Central memory CD8-positive, alpha-beta T cell (primary cell): Measurements from ENCODE around the gene COX17.

Experiments
- ATAC-seq: fragments of 150-1000 bp; cut with Tn5 transposase; replicated peaks from 2 replicates; pipeline ENCODE4 v1.10.0; 2022; ENCODE audit warnings: mild to moderate bottlenecking, moderate FRiP score, moderate number of reproducible peaks; ENCODE audit not compliant: poor library complexity, severe bottlenecking; ENCODE audit errors: extremely low read depth
- DNase-seq, 2 donors: peaks; one replicate each; pipeline ENCODE4 v3.0.0; 2021; ENCODE audit warnings: low spot score in 2 of 2
- H3K27ac Mint-ChIP-seq: one replicate; pipeline ENCODE4 v1.8.0; 2022; ENCODE audit warnings: low read depth, mild to moderate bottlenecking, moderate library complexity, mixed read lengths
- H3K27me3 Mint-ChIP-seq: one replicate; pipeline ENCODE4 v1.8.0; 2022; ENCODE audit warnings: mixed read lengths
- H3K36me3 Mint-ChIP-seq: one replicate; pipeline ENCODE4 v1.8.0; 2022; ENCODE audit warnings: mild to moderate bottlenecking, moderate library complexity, mixed read lengths; ENCODE audit not compliant: insufficient read depth
- H3K4me1 Mint-ChIP-seq: one replicate; pipeline ENCODE4 v1.8.0; 2022; ENCODE audit warnings: mixed read lengths
- H3K4me3 Mint-ChIP-seq: one replicate; pipeline ENCODE4 v1.8.0; 2022; ENCODE audit warnings: mild to moderate bottlenecking, moderate library complexity, mixed read lengths
- H3K9me3 Mint-ChIP-seq: one replicate; pipeline ENCODE4 v1.8.0; 2022; ENCODE audit warnings: mixed read lengths

COX17 gene

DNA sequence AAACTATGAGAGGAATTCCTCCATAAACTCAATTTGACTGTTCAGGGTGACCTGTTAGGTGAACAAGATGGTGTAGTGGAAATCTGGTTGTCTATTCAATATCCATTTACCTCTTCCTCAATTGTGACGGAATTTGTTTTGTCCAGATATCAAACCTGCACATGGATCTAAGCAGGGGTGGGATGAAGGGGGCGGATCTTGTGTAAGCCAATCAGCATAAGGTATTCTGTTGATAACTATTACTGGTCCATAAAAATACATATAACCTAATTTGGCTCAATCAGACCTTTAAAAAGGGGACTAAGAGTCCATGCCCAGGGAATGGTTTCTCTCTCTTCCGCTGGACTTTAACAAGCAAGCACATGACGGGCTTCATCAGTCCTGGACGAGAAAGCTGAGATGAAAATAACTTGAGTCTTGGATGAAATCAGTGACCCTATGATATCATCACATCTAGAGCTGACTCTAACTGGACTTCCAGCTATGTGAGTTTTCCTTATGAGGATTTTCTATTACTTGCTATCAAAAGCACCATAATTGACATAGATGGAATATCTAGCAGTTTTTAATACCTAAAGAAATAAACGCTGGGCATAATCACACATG is 11.1 kb downstream of the COX17 start:
- peaks cover 24% of the 10 kb centered on the region for H3K36me3 Mint-ChIP-seq
- no peak overlapping the region for H3K4me3 Mint-ChIP-seq
- H3K27me3 Mint-ChIP-seq, result no peaks in the 10 kb centered on the region
- no peaks in the 10 kb centered on the region for H3K4me1 Mint-ChIP-seq
- no peak overlapping the region for H3K27ac Mint-ChIP-seq
- ATAC-seq (no peak), DNase-seq (no peak)
- no peaks in the 10 kb centered on the region for H3K9me3 Mint-ChIP-seq

GRCh38 chr3:119664850-119665379 is 12.3 kb downstream of the COX17 start:
- Mint-ChIP-seq H3K36me3 (peaks cover 14% of the 10 kb centered on the region), H3K9me3 (no peaks in the 10 kb centered on the region), H3K27me3 (no peaks in the 10 kb centered on the region), H3K27ac (no peak overlapping the region), H3K4me1 (no peaks in the 10 kb centered on the region), H3K4me3 (no peak overlapping the region)
- DNase-seq (no peak), ATAC-seq (no peak)

GRCh38 chr3:119664370-119664769 is 12.8 kb downstream of the COX17 start:
- DNase-seq, result no peak
- no peak overlapping the region for H3K4me3 Mint-ChIP-seq
- H3K36me3 Mint-ChIP-seq, result peaks cover 10% of the 10 kb centered on the region
- H3K9me3 Mint-ChIP-seq, result no peaks in the 10 kb centered on the region
- no peak overlapping the region for H3K27ac Mint-ChIP-seq
- ATAC-seq, result no peak
- H3K27me3 Mint-ChIP-seq, result no peaks in the 10 kb centered on the region
- no peaks in the 10 kb centered on the region for H3K4me1 Mint-ChIP-seq

- H3K9me3 Mint-ChIP-seq, result no peaks in the 10 kb centered on the region
- H3K36me3 Mint-ChIP-seq, result peaks cover 9% of the 10 kb centered on the region
- H3K4me3 Mint-ChIP-seq, result no peak overlapping the region
- no peak for DNase-seq
- peak overlapping the region; percentile 11 for H3K27ac Mint-ChIP-seq
- no peaks in the 10 kb centered on the region for H3K4me1 Mint-ChIP-seq
- H3K27me3 Mint-ChIP-seq, result no peaks in the 10 kb centered on the region
- no peak for ATAC-seq
Measured at GRCh38 chr3:119663885-119664284, 13.3 kb downstream of the COX17 start.

GRCh38 chr3:119662604-119663373 is 14.4 kb downstream of the COX17 start:
- peak overlapping the region; percentile 3 for H3K27ac Mint-ChIP-seq

GRCh38 chr3:119660474-119661440 is 16.4 kb downstream of the COX17 start, which contains the start of gene POPDC2:
Gene POPDC2, minus strand, starts transcription at chr3:119660589. Its CDS starts 166 bp downstream, at chr3:119660423.
- no peak for ATAC-seq
- no peaks in the 10 kb centered on the region for H3K27me3 Mint-ChIP-seq
- H3K36me3 Mint-ChIP-seq, result peaks cover 2% of the 10 kb centered on the region
- no peaks in the 10 kb centered on the region for H3K9me3 Mint-ChIP-seq
- DNase-seq, result no peak
- no peak within 1 kb of the TSS for H3K4me3 Mint-ChIP-seq
- H3K4me1 Mint-ChIP-seq, result no peaks in the 10 kb centered on the region
- H3K27ac Mint-ChIP-seq, result no peak within 1 kb of the TSS

More at GRCh38 chr3:119662604-119663373, 14.4 kb downstream of the COX17 start:
- no peaks in the 10 kb centered on the region for H3K4me1 Mint-ChIP-seq
- H3K27me3 Mint-ChIP-seq, result no peaks in the 10 kb centered on the region
- no peak overlapping the region for H3K4me3 Mint-ChIP-seq
- no peak for ATAC-seq
- no peak for DNase-seq
- H3K36me3 Mint-ChIP-seq, result peaks cover 9% of the 10 kb centered on the region
- H3K9me3 Mint-ChIP-seq, result no peaks in the 10 kb centered on the region

DNA sequence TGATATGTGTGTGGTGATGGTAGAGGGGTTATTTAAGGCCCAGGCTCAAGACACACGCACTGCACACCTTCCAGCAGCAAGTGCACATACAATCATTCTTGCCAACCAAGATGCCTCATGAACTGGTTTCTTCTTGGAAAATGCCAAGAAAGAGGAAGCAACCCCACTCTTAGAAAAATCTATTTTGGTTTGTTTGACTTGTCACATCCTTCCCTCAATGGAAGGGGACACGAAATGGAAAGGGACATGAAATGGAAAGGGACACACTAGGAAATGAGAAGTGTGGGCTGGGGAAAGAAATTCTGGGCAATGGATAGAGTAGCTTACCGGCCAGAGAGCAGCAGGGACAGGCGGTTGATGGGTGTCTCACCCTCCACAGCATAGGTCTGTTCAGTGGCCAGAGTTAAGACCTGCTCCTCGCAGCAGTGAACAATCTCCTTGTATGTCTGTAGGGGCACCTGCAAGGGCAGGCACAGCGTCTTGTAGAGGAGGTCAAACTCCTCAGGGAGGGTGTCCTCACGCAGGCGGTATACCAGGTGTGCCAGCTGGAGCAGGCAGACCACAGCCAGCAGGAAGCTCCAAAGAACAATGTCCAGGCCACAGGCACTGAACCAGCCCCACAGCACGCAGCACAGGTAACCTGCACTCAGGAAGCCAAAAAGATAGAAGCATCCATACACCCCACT is 17.5 kb downstream of the COX17 start:
- no peak for DNase-seq
- no peak overlapping the region for H3K4me3 Mint-ChIP-seq
- H3K36me3 Mint-ChIP-seq, result peaks cover 2% of the 10 kb centered on the region
- no peaks in the 10 kb centered on the region for H3K4me1 Mint-ChIP-seq
- no peaks in the 10 kb centered on the region for H3K9me3 Mint-ChIP-seq
- no peaks in the 10 kb centered on the region for H3K27me3 Mint-ChIP-seq
- no peak overlapping the region for H3K27ac Mint-ChIP-seq
- no peak for ATAC-seq

DNA sequence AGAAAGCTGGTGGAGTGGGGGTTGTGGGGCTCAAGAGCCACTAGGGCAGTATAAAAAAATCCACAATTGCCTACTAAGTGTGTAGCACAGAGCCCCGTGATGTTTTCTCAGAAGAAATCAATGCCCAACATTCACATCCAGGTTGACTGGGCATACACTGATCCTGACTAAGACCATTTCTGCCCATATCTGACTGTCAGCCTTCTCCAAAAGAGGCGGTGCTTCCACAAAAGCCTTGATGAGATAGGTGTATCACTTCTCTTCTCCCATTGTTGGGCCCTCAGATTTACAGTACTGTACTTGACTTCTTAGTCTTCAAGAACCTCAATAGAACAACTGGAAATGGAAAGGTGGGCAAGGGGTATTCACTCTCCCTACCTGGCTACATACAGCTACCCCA is 18.2 kb downstream of the COX17 start:
- H3K9me3 Mint-ChIP-seq, result no peaks in the 10 kb centered on the region
- H3K27ac Mint-ChIP-seq, result no peak overlapping the region
- no peaks in the 10 kb centered on the region for H3K4me1 Mint-ChIP-seq
- DNase-seq, result no peak
- H3K4me3 Mint-ChIP-seq, result no peak overlapping the region
- no peaks in the 10 kb centered on the region for H3K27me3 Mint-ChIP-seq
- ATAC-seq, result no peak
- H3K36me3 Mint-ChIP-seq, result peaks cover 2% of the 10 kb centered on the region

- Mint-ChIP-seq H3K4me1 (no peaks in the 10 kb centered on the region), H3K27ac (no peak overlapping the region), H3K27me3 (no peaks in the 10 kb centered on the region), H3K36me3 (no peaks in the 10 kb centered on the region), H3K4me3 (no peak overlapping the region), H3K9me3 (no peaks in the 10 kb centered on the region)
- no peak for ATAC-seq
- DNase-seq, result no peak
Measured at GRCh38 chr3:119657887-119658702, 19.1 kb downstream of the COX17 start.

DNA sequence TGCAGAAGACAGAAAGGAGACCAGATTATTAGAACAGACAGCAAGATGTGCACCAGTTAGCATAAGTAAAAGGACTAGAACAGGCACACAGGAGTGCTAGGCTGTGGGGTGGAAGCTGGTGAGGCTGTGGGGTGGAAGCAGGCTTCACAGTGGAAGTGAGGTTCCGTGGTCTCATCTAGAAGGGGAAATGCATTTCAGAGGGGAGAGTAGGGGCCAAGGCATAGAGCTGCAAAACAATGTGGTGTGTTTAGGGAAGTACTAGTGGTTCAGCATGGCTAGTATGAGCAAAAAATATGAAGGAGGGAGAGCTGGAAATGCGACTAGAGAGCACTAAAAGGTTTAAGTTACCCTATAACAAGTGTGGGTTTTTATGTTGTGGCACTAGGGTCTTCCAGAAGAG is 23.3 kb downstream of the COX17 start:
- DNase-seq, result no peak
- no peak overlapping the region for H3K4me3 Mint-ChIP-seq
- no peaks in the 10 kb centered on the region for H3K4me1 Mint-ChIP-seq
- no peak overlapping the region for H3K27ac Mint-ChIP-seq
- H3K9me3 Mint-ChIP-seq, result no peaks in the 10 kb centered on the region
- no peak for ATAC-seq
- no peaks in the 10 kb centered on the region for H3K36me3 Mint-ChIP-seq
- no peaks in the 10 kb centered on the region for H3K27me3 Mint-ChIP-seq

DNA sequence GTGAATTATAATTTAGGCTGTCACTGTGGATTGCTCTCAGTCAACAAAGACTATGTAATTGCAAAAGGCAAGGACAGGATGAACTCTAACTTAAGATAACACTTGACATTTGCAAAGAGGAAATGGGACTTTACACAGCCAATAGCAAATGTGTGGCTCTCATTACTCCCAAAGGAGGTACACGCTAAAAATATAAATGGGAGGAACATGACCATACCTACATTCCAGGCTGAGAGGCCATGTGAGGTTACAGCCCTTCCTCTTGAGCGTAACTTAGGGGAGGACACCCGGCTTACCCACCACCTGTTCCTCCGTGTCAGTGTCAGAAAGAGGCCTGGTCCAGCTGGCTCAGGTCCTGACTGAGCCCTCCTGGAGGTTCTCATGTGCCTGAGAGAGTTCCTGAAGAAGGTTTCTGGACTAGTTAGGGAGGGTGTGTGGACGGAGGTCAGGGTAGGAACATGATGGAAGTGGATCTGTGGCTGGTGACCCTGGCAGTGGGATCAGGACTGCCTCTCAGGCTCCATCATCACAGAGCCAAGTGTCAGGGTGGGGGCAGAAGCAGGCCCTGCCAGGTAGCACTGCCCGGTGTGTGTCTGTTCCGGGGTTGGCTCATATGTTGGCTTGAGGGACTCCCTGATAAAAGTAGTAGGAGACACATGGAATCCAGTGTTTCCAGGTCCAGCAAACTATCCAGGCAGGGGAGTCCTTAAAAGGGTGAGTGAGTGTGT is 24.7 kb downstream of the COX17 start:
- no peaks in the 10 kb centered on the region for H3K27me3 Mint-ChIP-seq
- H3K36me3 Mint-ChIP-seq, result no peaks in the 10 kb centered on the region
- no peak for ATAC-seq
- H3K9me3 Mint-ChIP-seq, result no peaks in the 10 kb centered on the region
- DNase-seq, result no peak
- no peak overlapping the region for H3K27ac Mint-ChIP-seq
- H3K4me1 Mint-ChIP-seq, result no peaks in the 10 kb centered on the region
- H3K4me3 Mint-ChIP-seq, result no peak overlapping the region
